HG03439 (cell line): ENCODE data around the gene TSR3.

ENCODE experiments used
- ATAC-seq: cut with Tn5 transposase; IDR thresholded peaks from one replicate; pipeline ENCODE4 v1.9.1; 2021; ENCODE audit warnings: mild to moderate bottlenecking, moderate library complexity; ENCODE audit not compliant: unreplicated experiment

Gene TSR3

DNA sequence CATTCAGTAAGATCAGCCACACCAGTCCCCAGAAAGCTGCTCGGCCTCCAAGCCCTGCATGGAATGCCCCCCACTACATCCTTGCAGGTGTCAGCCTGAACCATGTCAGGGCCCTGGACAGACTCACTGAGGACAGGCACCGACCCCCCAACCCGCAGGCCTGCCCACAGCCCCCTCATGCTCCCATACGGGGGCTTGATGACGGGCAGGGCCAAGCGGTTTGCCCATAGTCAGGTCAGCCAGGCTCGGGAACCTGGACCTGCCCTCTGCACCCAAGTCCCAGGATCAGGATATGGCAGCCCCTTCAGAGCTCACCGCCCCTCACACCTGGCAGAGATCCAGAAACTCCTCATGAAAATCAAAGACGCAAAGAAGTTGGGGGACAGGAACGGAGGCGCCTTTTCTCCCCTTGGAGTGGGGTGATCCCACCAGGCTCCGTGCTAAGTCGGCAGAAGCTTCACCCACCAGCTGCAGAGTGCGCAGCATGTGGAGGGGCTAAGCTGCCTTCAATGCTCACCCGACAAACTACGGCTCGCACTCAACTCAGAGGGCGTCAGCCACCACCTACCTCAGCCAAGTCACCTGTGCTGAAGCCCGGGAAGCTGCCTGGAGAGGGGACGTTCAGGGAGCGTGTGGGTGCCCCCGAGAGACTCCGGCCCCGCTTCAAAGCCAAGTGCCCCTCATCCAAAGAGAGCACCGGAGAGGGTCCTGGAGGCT, 26.6 kb upstream of the TSR3 start:
- no peak for ATAC-seq

DNA sequence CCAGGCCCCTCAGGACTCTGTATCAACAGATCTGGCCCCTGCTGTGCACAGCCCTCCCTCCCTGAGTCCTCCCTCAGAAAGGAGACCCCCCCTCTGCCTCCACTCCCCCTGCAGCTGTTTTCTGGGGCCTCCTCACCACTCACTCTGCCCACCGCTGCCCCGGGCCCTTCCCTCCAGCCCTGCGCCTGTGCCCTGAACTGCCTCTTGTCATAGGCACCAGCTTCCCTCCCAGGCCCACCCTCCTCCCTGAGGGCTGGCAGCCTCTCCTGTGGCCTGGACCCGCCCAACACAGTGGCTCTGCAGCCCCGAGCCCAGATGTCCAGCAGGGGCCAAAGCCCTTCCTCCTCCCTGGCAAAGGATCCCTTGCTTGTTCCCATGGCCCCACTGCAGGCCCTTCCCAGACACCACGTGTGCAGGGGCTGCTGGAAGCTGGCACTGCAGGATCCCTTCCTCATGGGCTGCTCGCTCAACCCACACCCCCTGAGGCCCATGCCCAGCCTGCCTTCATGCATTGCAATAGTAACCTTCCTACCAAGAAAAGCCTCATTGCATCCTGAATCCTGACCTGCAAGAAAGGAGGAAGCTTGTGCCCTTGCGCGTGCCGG, 25.8 kb upstream of the TSR3 start:
- ATAC-seq: no peak

- no peak for ATAC-seq
Measured at GRCh38 chr16:1375741-1376410, 24.2 kb upstream of the TSR3 start.

DNA sequence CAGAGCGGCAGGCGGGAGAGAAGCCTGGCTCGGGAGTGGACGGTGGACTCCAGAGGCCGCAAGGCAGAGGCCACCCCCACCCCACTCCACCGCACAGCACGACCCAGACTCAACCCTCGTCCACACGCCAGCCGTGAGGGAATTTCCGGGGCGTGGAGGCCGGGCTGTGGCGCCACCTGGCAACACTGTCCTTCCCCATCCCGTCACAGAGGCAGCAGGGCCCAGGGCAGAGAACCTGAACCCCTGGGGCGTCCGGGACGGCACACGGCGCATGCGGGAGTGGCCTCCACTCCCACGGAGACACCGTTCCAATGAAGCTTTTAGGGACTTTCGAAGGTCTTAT, 23.6 kb upstream of the TSR3 start:
- no peak for ATAC-seq

DNA sequence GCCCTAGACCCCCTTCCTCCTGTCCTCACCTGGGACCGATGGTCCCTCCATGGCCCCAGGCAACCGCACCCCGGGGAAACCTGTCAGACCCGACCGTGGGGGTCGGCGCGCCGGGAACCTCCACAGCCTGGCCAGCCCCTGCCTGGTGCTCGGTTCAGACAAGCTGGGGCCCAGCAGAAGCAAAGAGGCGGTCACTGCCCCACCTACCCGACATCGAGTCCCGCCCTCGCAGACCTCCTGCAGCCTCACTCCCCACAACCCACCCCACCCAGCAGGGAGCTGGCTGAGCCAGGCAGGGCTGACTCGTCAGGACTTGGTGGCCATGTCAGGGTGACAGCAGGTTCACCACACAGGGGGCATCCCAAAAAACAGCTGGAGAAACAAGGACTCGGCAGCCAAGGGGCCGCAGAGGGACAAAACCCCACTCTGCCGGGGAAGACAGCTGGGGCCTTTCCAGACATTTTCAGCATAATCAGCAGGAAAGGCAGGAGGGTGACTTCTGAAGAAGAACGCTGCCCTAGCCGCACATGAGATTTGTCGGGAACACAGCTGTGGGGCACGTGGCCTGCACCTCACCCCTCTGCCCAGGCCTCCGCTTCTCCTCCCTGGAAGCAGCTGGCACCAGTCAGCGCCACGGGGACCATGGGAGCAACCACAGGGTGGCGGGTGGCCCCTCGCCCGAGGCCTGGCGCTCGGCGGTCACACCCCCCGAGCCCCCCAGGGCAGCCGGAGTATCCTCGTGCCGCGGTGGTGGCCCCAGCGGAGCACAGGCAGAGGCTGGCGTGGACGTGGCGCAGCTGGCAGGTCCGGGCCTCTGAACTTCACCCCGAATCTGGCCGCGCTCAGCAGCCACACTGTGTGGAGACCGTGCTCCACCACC, 23.0 kb upstream of the TSR3 start:
- ATAC-seq: no peak

GRCh38 chr16:1372292-1372950, 20.7 kb upstream of the TSR3 start:
- no peak for ATAC-seq

- ATAC-seq: no peak
Measured at GRCh38 chr16:1371054-1371978, 19.6 kb upstream of the TSR3 start.

DNA sequence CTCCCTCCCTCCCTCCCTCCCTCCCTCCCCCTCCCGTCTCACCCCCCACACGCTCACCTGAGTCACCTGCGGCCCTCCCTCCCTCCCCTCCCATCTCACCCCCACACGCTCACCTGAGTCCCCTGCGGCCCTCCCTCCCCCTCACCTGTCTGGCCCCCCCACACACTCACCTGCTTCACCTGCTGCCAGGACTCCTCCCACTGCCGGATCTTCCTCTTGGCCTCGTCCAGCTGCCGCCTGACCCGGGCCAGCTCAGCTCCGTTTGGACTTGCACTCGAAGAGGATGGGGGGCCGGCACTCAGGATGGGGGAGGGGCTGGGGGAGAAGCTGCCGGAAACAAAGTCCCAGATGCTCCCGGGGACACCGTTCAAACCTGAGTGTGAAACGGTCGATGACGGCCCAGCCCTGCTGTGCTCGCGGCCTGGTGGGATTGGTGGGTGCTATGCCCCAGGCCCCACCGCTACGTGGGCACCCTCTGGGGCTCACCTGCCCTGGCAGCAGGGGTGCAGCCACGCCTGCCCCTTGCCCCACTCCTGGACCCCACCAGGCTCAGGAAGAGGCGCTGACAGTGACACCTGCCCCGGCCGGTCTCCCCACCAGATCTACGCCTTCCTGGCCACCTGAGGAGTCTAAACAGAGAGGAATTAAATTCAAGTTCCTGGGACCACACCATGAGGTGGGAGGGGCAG, 16.0 kb upstream of the TSR3 start:
- no peak for ATAC-seq

DNA sequence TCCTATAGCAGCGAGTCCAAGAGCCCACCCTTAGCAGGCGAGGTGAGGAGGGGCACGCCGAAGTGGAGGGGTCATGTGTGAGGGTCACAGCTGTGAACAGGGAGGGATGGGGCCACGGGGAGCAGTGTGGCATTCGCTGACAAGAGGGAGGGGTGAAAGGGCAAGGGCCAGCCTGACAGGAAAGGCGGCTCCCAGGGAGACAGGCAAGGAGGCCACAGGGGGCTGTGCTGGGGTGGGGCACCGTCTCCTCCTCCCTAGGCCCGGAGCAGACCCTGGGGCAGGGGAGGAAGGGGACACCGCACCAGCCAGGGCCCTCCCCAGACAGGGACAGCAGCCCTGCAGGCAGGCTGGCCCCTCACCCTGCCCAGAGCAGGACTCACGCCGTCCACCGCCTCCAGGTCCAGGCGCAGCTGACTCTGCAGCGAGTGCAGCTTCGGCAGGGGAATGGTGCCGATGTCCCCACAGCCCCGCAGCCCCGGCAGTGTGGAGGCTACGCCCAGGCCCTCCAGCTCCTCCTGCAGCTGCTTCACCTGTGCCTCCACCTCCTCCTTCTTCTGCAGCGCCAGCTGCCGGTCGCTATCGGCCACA, 15.1 kb upstream of the TSR3 start:
- ATAC-seq: no peak

DNA sequence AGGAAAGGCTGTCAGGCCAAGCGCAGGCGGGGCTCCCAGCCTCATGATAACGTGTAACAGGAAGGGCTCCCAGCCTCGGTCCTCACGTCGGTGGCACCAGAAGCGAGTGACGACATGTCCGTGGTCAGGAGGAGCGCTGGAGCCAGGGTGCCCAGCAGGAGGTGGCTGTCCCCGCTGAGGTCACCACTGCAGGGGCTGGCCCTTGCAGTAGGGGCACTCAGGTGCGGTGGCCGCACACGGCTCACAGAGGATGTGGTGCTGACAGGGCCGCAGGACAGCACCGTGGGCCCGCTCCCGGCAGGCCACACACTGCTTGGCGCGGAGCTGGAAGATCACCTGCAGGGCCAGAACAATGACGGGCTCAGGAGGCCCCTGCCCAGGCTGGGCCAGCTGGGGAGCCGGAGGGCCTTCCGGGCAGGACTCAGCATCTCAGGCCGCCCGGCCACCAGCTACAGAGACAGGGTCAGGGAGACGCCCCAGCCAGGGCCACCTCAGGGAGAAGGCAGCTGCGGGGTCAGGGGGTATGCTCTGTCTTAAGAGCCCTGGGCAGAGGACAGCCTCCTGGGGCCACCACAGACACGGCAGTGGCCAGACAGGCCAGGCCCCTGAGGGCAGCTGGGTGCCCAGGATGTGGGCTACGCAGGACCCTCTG, 14.5 kb upstream of the TSR3 start:
- no peak for ATAC-seq

DNA sequence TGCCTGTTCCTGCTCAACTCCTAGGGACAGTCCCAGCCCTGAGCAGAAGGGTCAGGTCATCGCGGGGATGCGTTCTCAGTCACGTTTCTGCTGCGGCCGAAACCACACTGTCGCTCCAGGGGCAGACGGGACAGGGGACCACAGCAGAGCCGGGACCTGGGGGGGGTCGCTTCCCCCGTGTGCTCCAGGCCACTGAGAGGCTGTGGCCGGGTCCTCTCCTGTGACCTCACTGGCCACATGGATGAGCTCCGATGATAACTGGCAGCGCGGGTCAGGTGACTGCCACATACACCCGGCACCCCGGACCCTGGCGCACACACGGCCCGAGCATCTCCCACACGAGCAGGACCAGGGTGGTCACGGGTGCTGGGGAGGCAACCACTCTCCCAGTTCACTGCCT, 12.8 kb upstream of the TSR3 start:
- ATAC-seq: no peak

GRCh38 chr16:1363501-1364041, 11.9 kb upstream of the TSR3 start:
- no peak for ATAC-seq

DNA sequence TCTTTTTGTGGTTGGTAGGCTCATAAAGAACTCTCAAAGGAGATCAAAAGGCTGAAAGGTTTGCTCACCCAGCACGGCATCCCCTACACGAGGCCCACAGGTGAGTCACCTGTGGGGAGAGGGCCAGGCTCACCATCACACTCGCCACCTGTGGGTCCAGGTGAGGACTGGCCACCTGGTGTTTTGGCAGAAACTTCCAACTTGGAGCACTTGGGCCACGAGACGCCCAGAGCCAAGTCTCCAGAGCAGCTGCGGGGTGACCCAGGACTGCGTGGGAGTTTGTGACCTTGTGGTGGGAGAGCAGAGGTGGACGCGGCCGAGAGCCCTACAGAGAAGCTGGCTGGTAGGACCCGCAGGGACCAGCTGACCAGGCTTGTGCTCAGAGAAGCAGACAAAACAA, 11.1 kb upstream of the TSR3 start:
- ATAC-seq: no peak

DNA sequence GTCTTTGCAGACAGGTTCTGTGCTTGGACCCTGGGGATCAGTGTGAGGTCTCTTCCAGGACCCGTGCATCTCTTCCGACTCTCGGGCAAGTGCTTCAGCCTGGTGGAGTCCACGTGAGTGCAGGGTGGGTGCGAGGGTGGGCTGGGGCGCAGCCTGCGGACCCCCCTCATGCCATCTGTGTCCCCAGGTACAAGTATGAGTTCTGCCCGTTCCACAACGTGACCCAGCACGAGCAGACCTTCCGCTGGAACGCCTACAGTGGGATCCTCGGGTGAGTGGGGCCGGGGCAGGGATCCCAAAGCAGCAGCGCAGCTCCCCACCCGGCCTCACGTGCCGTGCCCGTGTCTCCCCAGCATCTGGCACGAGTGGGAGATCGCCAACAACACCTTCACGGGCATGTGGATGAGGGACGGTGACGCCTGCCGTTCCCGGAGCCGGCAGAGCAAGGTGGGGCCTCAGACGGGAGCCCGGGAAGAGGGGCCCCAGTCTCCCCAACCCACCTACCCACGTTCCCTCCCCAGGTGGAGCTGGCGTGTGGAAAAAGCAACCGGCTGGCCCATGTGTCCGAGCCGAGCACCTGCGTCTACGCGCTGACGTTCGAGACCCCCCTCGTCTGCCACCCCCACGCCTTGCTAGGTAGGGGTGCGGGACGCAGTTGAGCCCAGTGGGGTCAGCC, 10.1 kb upstream of the TSR3 start:
- no peak for ATAC-seq

GRCh38 chr16:1357906-1358566, 6.4 kb upstream of the TSR3 start:
- ATAC-seq: no peak

DNA sequence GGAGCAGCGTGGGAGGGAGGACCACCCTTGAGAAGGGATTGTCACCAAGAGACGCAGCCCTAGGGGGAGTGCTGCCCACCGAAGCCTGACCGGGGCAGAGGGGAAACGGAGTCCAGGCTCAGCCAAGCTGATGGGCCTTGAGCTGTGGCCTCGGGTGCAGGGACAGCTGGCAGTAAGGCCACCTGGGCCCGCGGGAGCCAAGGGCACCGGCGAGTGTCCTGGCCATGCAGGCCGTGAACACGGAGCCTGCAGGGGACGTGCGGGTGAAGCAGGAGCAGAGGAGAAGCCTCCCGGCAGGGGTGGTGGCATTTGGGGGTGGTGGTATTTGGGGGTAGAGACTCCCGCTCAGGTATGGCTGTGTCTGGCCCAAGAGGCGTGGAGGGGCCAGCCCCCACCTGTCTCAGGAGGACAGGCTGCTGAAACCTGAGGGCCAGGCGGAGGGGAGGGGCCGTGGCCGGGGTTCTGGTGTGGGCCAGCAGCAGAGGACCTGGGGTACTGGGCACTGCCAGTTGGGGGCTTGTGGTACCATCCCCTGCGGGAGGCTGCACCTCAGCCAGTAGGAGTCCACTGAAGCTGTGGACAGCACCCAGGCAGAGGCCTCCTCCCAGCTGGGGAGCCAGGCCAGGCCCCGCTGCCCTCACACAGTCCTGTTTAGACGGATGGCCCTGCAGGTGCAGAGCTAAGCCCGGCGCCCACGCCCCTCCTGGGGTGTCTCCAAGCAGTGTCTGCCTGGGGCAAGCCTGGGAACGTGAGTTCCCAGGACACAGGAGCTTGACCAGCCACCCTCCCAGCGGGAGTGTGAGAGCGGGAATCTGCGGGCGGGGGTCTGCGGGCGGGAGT, 4.6 kb upstream of the TSR3 start:
- ATAC-seq: no peak
